Medulla oblongata (tissue), 1 donor: ENCODE results near the gene DNAJC3.

Experiments used
- DNase-seq: peaks from one replicate; pipeline ENCODE4 v3.0.0-alpha.2; 2015; ENCODE audit errors: extremely low spot score

DNAJC3 gene

DNA sequence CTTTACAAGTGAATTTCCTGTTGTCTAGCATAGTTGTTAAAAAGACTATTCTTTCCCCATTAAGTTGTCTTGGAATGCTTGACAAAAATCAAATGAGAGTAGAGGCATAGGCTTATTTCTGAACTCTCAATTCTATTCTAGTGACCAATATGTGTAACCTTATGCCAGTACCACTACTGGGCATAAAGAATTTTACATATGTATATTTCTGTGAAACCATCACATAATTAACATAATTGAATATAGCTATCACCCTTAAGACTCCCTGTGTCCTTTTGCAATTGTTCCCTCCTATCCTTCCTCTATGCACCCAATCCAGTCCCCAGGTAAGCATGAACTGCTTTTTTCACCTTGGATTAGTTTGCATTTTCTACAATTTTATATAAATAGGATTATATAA is 165.0 kb downstream of the DNAJC3 start:
- DNase-seq: no peak

DNA sequence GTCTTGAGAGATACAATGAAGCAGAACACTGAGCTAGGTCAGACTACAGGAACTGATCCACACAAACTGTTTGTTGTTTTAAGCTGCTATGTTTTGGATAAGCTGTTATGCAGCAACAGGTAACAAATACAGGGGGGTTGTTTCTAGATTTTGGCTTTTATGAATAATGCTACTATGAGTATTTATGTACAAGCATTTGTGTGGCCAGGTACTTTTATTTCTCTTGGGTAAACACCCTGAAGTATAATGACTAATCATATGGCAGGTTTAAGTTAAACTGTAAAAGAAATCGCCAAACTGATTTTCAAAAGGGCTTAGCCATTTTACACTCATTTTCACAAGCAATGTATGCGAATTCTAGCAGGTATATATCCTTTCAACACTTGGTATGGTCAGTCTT is 166.0 kb downstream of the DNAJC3 start:
- DNase-seq: no peak
